HEK293 (cell line): ENCODE measurements around the gene ZNF766.
A peak's percentile ranks its signal among the peaks of the same experiment; 100 is the strongest.

Source experiments
- RBAK ChIP-seq: fragments of 450-650 bp; formaldehyde crosslinking; IDR thresholded peaks from 2 replicates; pipeline ENCODE4 v1.5.1; 2016; ENCODE audit warnings: missing biosample characterization, missing genetic modification characterization
- ZBTB7A ChIP-seq: fragments of 450-650 bp; formaldehyde crosslinking; IDR thresholded peaks from 2 replicates; pipeline ENCODE4 v1.5.1; 2016; ENCODE audit warnings: low read depth, missing biosample characterization, missing genetic modification characterization
- ZNF610 ChIP-seq: fragments of 450-650 bp; formaldehyde crosslinking; IDR thresholded peaks from 2 replicates; pipeline ENCODE4 v1.5.1; 2016; ENCODE audit warnings: missing biosample characterization, missing genetic modification characterization, borderline replicate concordance
- TF ChIP-seq, protein P1 (sequence below): fragments of 450-650 bp; formaldehyde crosslinking; IDR thresholded peaks from 2 replicates; pipeline ENCODE4 v1.5.1; 2016; ENCODE audit warnings: missing biosample characterization, missing genetic modification characterization
- TF ChIP-seq, protein P2 (sequence below): fragments of 450-650 bp; formaldehyde crosslinking; IDR thresholded peaks from 2 replicates; pipeline ENCODE4 v1.5.1; 2016; ENCODE audit warnings: missing biosample characterization, missing genetic modification characterization

GRCh38 chr19:52296773-52297600, 27.6 kb downstream of the ZNF766 start, which contains the start of gene ZNF480:
- TF ChIP-seq ZNF610 (tag by site-specific recombination) = no peak
- no peak for TF ChIP-seq ZBTB7A
- TF ChIP-seq, protein P1, sequence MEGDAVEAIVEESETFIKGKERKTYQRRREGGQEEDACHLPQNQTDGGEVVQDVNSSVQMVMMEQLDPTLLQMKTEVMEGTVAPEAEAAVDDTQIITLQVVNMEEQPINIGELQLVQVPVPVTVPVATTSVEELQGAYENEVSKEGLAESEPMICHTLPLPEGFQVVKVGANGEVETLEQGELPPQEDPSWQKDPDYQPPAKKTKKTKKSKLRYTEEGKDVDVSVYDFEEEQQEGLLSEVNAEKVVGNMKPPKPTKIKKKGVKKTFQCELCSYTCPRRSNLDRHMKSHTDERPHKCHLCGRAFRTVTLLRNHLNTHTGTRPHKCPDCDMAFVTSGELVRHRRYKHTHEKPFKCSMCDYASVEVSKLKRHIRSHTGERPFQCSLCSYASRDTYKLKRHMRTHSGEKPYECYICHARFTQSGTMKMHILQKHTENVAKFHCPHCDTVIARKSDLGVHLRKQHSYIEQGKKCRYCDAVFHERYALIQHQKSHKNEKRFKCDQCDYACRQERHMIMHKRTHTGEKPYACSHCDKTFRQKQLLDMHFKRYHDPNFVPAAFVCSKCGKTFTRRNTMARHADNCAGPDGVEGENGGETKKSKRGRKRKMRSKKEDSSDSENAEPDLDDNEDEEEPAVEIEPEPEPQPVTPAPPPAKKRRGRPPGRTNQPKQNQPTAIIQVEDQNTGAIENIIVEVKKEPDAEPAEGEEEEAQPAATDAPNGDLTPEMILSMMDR = peak; percentile 32; the same call in 1 of the 2 replicates
- TF ChIP-seq, protein P2, sequence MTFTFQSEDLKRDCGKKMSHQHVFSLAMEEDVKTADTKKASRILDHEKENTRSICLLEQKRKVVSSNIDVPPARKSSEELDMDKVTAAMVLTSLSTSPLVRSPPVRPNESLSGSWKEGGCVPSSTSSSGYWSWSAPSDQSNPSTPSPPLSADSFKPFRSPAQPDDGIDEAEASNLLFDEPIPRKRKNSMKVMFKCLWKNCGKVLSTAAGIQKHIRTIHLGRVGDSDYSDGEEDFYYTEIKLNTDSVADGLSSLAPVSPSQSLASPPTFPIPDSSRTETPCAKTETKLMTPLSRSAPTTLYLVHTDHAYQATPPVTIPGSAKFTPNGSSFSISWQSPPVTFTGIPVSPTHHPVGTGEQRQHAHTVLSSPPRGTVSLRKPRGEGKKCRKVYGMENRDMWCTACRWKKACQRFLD (tag by site-specific recombination) = no peak
- no peak for TF ChIP-seq RBAK (tag by site-specific recombination)
